ENCODE measurements around the gene MAP3K15. TPM values are rescaled to one million over a fixed set of nuclear protein-coding genes. Genes with fewer than 3 reads are reported as not detected.

MAP3K15 gene
- total RNA-seq, 1 donor from 2014 or later = not detected

DNA sequence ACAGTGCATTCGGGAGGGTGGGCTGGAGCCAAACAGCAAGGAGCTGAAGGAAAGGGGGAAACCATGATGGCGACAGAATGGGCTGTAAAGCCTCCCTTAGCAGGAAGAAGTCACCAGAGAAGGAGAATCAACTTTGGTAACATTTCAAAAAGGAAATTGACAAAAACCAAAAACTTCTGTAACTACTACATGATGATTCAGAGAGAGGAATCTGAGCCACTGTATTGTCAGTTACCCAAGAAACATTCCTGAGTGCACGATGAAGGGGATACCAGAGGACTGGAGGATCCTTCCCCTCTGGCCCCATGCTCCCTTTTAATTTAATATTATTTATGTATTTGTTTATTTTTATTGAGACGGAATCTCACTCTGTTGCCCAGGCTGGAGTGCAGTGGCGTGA is 145.2 kb downstream of the MAP3K15 start:
- DNase-seq = no peak
- no peak for ATAC-seq (ENCODE audit: poor library complexity)
- intact Hi-C loops (cut with DNase I) = loop anchor here (5.0 kb wide), 1 partner anchor 517 kb away; the partner anchor contains the start of gene SH3KBP1

DNA sequence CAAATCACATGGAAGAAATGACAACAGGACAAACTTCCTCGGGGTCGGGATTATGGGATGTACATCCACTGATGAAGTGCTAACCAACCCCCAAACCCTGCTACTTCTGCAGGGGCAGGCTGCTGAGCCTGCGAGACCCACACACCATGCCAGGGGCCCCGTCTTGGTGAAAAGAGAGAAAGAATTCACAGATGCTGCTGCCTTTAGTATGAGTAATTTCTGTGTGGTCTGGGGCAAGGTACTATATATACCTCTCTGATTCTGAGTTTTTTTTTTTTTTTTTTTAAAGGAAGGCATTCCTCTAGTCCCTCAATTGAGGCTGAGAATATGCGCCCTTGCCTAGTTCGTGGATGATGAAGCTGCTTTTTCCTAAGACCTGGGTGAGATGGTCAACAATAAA is 146.7 kb downstream of the MAP3K15 start:
- intact Hi-C loops (cut with DNase I) = no loop called here
- ATAC-seq (ENCODE audit: poor library complexity) (no peak), DNase-seq (no peak)

DNA sequence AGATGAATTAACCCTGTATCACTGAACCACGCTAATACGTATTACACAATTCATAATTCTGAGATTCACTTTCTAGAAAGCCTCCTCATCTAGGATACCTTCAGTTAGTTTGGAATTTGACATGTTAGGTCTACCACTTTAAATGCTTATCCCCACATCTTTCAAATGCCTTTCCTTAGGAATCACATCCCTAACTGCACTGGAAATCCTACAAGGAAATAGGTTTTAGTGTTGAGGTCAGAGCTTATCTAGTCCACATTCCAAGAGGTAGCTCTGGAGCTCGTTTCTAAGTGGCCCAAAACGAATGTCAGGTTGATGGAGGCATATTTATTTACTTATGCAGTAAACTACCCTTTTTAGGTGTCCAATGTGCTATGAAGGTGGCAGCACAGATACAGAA is 153.6 kb downstream of the MAP3K15 start:
- intact Hi-C loops (cut with DNase I) = no loop called here
- no peak for ATAC-seq (ENCODE audit: poor library complexity)
- no peak for DNase-seq

DNA sequence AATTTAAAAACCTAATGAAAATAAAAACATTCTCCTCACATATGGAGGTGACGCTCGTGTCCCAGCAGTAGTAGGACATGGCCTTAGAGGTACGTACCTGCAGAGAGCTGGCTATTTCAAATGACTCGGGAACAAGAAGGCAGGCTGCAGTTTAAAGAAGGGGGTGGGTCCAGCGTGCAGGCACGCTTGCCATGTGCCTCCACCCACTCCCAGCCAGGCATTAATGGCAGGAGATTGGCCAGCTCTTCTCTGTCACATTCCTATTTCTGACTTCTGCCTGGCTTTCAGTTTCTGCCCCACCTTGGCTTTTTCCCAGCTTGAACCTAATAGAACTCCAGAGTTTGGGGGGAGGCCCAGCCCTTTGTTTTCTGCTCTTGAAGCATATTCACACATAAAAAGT is 154.4 kb downstream of the MAP3K15 start:
- DNase-seq = no peak
- intact Hi-C loops (cut with DNase I) = no loop called here
- peak; percentile 75 for ATAC-seq (ENCODE audit: poor library complexity)

DNA sequence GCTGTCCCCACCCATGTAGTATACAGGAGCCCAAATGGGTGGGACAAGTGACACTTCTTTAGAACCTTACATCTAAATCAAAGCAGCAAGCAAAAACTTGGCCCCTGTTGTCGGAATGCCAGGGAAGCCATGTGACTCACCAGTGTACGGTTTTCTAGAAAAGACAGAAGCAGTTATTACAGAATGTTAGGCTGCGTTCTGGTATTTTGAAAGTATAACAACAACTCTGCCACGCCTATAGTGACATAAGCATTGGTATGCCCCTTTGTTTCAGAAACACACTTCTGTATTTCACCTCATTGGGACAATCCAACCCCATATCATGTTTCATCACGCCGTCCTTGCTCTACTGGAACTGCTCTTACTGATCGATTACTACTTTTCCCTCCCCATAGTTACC is 156.8 kb downstream of the MAP3K15 start:
- no peak for ATAC-seq (ENCODE audit: poor library complexity)
- no peak for DNase-seq
- intact Hi-C loops (cut with DNase I) = no loop called here

DNA sequence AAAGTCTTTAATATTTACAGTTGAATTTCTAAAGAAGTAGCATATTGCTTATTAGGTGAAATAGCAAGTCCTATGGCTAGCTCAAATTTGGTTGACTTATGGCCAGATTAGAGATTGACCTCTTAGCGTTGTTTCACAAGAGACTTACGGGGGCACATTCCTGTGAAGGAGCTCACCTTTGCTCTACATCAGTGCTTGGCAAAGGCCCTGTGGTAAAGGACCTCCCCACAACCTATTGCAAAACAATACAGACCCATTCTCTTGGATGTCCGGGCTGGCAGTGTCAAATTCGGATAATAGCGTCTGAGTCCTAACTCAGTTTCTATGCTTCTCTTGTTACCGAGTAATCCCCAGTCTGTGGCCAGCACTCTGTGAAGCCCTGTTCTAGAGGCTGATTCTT is 160.7 kb downstream of the MAP3K15 start:
- intact Hi-C loops (cut with DNase I) = no loop called here
- peak; percentile 36 for ATAC-seq (ENCODE audit: poor library complexity)
- no peak for DNase-seq

DNA sequence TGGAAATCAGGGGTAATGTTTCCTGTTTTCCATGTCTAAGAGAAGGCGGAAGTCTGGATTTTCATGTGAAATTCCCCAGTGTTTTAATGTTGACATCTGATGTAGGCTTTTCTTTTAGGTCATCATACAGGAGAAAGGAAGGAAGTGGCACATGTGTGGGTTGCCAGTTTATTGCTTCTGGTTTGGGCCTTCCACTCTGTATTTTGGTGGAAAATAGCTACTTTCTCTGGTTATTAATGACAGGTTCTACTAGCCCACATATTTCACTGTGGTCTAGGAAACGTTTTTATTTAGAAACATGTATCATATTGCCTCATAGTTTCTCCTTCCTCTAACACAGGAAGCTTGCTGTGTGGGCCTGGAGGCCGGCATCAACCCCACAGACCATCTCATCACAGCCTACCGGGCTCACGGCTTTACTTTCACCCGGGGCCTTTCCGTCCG is 164.3 kb downstream of the MAP3K15 start:
- DNase-seq = no peak
- no peak for ATAC-seq (ENCODE audit: poor library complexity)
- intact Hi-C loops (cut with DNase I) = no loop called here

DNA sequence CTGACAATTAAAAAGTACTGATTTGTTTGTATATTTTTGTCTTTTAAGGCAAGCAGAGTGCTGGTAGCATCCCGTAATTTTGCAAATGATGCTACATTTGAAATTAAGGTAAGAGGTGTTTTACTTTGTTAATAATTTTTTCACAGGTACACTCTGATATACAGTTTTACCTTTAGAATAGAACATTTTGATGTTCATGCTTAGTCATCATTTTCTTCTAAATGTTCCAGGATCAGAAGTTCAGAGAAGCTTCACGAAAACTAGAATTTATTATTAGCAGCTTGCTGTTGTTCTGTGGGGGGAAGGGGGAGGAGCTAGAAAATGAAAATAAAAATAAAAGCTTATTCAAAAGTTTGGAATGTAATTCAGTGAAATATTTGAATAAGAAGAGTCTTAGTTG is 166.0 kb downstream of the MAP3K15 start:
- ATAC-seq (ENCODE audit: poor library complexity) = no peak
- no peak for DNase-seq
- intact Hi-C loops (cut with DNase I) = no loop called here

DNA sequence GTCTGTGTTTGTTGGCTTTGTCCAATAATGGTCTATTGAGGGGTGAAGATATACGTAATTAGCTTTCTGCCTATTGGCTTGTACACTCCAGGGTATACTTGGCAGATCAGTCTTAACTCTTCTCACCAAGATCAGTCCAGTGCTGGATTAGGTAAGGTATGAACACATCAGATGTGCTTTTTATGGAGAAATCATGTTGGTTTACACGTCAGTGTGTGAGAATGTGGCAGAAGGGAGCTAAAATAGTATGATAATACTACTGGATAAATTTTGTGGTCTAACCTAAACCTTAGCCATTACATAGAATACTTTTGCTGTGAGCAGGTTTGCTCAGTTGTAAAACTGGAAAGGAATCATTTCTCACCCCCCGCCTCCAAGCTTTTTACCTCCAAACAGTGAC is 167.4 kb downstream of the MAP3K15 start:
- ATAC-seq (ENCODE audit: poor library complexity) (no peak), DNase-seq (no peak)
- intact Hi-C loops (cut with DNase I) = no loop called here

DNA sequence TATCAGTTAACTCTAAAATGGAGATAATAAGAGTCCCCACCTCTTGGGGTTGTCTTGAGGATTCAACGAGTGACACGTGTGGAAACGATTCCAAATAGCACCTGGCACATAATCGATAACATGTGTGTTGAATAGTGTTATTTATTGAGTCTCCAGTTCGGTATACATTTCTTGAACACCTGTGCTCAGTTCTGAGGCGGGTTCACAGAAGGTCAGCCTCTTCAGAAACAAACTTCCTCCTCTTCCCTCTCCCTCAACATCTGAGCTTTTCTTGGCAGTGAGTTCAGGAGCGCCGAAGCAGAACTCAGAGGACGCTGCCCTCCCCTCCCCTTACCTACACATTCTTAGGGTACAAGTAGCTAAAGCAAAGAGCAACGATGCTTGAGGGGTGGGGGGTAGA is 170.6 kb downstream of the MAP3K15 start:
- DNase-seq = no peak
- intact Hi-C loops (cut with DNase I) = no loop called here
- ATAC-seq (ENCODE audit: poor library complexity) = no peak

DNA sequence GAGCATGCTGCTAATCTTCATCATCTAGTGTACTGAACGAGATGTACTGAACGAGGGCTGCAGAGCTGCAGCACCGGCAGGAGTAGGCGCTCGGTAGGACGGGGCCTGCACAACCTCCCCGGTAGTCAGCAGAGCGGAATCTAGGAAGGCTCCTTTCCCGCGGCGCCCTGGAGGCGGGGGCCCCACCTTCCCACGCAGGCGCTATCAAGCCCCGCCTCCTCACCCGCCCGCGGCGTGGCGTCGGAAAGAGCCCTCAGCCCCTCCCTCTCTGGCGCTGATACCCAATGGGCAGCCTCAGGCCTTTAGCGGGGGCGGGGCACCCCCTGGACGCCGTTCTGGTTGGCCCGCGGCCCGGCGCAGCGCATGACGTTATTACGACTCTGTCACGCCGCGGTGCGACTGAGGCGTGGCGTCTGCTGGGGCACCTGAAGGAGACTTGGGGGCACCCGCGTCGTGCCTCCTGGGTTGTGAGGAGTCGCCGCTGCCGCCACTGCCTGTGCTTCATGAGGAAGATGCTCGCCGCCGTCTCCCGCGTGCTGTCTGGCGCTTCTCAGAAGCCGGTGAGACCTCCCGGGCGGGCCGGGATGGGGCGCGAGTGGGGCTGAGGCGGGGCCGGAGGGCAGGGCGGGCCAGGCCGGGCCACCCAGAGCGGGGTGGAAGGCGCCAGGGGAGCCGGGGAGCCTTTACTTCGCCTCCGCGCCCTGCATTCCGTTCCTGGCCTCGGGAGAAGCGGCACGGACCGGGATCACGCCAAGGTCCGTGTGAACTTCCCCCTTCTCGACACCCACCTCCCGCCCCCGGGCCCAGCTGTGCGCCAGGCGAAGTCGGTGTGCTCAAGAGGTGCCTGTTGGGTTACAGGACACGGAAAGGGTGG is 171.5 kb downstream of the MAP3K15 start, which contains the start of gene PDHA1:
PDHA1 (plus strand) TSS at position 393 of the 874 bp plus-strand sequence; CDS start at position 504, 111 bp downstream.
- DNase-seq (peak; percentile 96), ATAC-seq (ENCODE audit: poor library complexity) (peak; percentile 97)
- intact Hi-C loops (cut with DNase I) = no loop called here

DNA sequence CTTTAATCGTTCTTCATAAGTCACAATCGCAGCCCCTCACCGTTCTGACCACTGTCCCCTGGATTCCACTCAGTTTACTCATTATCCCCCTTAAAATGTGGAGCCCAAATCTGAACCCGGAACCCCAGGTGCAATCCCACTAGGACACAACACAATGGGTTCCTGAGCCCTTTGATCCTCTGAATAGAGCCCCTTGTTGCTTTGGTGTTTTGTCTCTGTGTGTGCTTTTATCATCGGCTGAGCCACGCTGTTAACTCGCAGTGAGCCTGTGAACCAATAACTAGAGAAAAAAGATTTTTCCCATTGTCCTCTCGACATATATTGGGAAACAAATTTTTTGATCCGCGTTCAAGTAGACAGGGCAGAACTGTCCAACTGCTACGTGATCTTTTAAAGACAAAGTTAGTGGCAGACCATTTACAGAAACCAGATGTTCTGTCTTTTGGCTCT is 172.2 kb downstream of the MAP3K15 start:
- no peak for ATAC-seq (ENCODE audit: poor library complexity)
- DNase-seq = no peak
- intact Hi-C loops (cut with DNase I) = no loop called here

DNA sequence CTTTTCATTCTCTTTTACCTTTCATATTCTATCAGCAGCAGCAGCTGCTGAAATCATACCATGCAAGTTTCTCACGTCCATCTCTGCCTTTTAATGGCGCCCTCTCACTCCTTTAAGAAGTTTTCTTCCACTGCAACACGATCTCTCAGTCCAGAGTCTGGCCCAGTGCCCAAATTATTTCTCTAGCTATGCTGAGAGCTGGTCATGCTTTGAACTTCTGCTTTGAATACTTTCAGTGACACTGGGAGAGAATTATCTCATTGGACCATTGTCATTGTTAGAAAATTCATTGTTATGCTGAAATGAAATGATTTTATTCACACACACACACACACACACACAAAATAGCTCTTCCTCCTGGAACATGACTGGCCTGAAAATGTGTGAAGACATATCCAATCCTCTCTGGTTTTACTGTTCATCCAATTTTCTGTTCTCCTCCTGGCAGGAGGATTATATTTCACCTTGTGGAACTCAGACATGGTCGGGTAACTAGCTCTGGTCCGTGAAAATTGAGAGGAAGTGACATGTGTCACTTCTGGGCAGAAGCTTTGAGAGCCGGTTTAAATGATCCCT is 172.9 kb downstream of the MAP3K15 start:
- DNase-seq (no peak), ATAC-seq (ENCODE audit: poor library complexity) (no peak)
- intact Hi-C loops (cut with DNase I) = no loop called here

DNA sequence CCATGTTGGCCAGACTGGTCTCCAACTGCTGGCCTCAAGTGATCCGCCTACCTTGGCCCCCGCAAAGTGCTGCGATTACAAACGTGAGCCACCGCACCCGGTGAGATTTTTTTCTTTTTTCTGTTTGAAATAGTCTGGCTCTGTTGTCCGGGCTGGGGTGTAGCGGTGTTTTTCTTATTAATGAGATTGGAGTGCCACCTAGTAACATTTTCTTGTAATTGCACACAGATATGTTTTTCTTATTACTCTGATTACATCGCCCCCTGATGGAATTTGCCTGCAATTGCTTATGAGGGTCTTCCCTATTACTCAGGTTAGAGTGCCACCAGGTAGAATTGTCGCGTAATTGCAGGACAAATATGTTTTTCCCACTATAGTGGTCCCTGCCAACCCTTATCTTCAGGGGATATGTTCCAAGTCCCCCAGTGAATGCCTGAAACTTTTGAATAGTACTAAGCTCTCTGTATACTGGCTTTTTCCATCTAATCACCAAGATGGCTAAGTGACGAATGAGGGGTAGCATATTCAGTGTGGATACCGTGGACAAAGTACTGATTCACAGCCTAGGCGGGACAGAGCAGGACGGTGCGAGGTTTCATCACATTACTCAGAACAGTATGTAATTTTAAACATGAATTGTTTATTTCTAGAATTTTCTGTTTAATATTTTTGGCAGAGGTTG is 180.2 kb downstream of the MAP3K15 start:
- ATAC-seq (ENCODE audit: poor library complexity) (no peak), DNase-seq (no peak)
- intact Hi-C loops (cut with DNase I) = loop anchor here (5.0 to 10.0 kb wide), 2 partner anchors 400 to 943 kb away; no protein-coding TSS in a partner anchor

DNA sequence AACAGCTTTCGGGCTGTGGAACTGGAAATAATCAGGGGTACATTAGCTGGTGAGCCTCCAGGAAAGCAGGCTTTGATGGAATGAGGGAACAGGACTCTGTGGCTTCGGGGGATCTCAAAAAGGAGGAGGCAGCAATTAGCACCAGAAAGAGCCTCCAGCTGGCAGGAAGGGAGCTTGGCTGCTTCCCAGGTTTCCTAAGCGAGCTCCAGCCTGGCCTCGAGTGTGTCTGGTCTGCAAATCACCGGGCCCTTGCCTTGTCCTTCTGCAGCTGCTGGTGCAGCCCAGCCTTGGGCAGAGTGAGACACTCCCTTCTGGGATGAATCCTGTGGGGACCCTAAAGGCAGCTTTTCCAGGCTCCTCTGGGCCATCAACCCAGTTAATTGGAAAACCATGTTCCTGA is 182.3 kb downstream of the MAP3K15 start:
- peak; percentile 72 for DNase-seq
- intact Hi-C loops (cut with DNase I) = loop anchor here (10.0 kb wide), 1 partner anchor 398 kb away; no protein-coding TSS in a partner anchor
- ATAC-seq (ENCODE audit: poor library complexity) = peak; percentile 81

DNA sequence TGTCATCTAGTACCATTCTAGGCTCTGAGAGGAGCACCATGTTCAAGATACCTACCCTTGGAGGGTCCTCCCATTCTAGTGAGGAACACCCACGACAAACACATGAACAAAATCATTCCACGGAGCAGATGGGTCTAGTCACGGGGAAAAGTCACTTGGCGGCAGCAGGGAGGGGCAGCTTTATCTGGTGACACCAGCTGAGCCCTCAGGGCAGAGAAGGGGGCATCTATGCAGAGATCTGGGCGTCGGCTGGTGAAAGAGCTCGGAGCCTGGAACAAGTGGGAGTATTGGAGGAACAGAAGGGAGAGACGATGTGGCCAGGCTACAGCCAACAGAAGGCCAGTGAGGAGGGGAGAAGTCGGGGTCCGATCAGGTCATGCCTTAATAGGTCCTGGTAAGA is 183.5 kb downstream of the MAP3K15 start:
- DNase-seq = no peak
- ATAC-seq (ENCODE audit: poor library complexity) = no peak
- intact Hi-C loops (cut with DNase I) = loop anchor here (10.0 kb wide), 1 partner anchor 397 kb away; no protein-coding TSS in a partner anchor

DNA sequence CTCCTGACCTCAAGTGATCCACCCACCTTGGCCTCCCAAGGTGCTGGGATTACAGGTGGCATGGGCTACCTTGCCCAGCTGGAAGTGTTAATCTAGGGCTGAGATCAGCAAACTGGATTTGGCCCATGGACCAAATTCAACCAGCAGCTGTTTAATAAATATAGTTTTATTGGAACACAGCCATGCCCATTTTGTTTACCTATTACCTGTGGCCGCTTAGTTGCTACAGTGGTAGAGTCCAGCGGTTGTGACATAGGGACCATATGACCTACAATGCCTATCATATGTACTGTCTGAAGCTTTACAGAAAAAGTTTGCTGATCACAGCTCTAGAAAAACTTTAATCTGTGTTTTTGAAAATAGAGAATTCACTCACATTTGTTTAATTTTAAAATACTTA is 188.7 kb downstream of the MAP3K15 start:
- no peak for ATAC-seq (ENCODE audit: poor library complexity)
- DNase-seq = no peak
- intact Hi-C loops (cut with DNase I) = no loop called here

Data from Right ventricle myocardium superior (tissue), 1 donor.